ENCODE measurements around the gene HOXC5. TPM values are rescaled to one million over a fixed set of nuclear protein-coding genes. Genes with fewer than 3 reads are reported as not detected.

HOXC5 gene
- polyA plus RNA-seq, 2 of the 4 experiments (the other 2 are of a cell fraction), result 0.41 to 0.98 TPM

GRCh38 chr12:54016051-54016450, 16.8 kb upstream of the HOXC5 start:
- POLR2A ChIA-PET, result interaction anchor here (0.9 to 2.5 kb wide), 9 partner anchors 10 to 200 kb away, joined by 3 to 26 read pairs (median 11); partner anchors contain the start of genes HOXC4, HOXC5, HOXC6 and HOXC9
- ATAC-seq, result no peak
- H3K4me3 ChIP-seq, result peak overlapping the region; percentile 61

GRCh38 chr12:54016478-54016964, 16.3 kb upstream of the HOXC5 start:
- ATAC-seq (peak; percentile 7 to 23; a peak in 4 of 6 replicates), FAIRE-seq (no peak), DNase-seq (ENCODE audit: low read depth in 1 of 2, low spot score in 1 of 2) (peak; percentile 78 to 84)
- H3K4me2 ChIP-seq, result peak overlapping the region; percentile 96
- no peaks in the 10 kb centered on the region for H3K9me3 ChIP-seq
- WGBS (ENCODE audit: missing lambda C conversion rate), result 15% methylated on average over 25 of the region's 25 CpGs
- peak overlapping the region; percentile 61 for H3K4me3 ChIP-seq
- H3K4me1 ChIP-seq, result peaks cover 56% of the 10 kb centered on the region
- ChIA-PET CTCF (interaction anchor here (1.1 to 28.7 kb wide), 12 partner anchors 8 to 344 kb away, joined by 3 to 1074 read pairs (median 8); partner anchors contain the start of genes HOXC5, HOXC6, HOXC8 and HOXC9), POLR2A (interaction anchor here (0.9 to 2.5 kb wide), 11 partner anchors 11 to 264 kb away, joined by 3 to 26 read pairs (median 9); partner anchors contain the start of genes CBX5, HNRNPA1, HOXC4 and HOXC5)
- H3K27ac ChIP-seq, result peak overlapping the region; percentile 96 to 99
- TF ChIP-seq JUN (IDR thresholded peaks at IDR 0.05) (peak in 1 of 2 experiments; percentile 54; a peak in 2 of 5 replicates), CEBPB (IDR thresholded peaks at IDR 0.05) (no peak), MAZ (IDR thresholded peaks at IDR 0.05; ENCODE audit: borderline replicate concordance, low read depth, low read length) (no peak), ESRRA (IDR thresholded peaks at IDR 0.05; ENCODE audit: borderline replicate concordance, low read length) (no peak), ZC3H11A (IDR thresholded peaks at IDR 0.05) (no peak)

More at GRCh38 chr12:54016051-54016450, 16.8 kb upstream of the HOXC5 start:
- Histone ChIP-seq H3K27ac (peak overlapping the region; percentile 96 to 99), H3K9me3 (no peaks in the 10 kb centered on the region), H3K4me2 (peak overlapping the region; percentile 96), H3K4me1 (peaks cover 56% of the 10 kb centered on the region)
- no peak for DNase-seq (ENCODE audit: low read depth in 1 of 2, low spot score in 1 of 2)
- FAIRE-seq, result no peak
- TF ChIP-seq NPAS2 (CRISPR knock-in tag; IDR thresholded peaks at IDR 0.05; ENCODE audit: borderline replicate concordance) (no peak), GATA3 (IDR thresholded peaks at IDR 0.05; ENCODE audit: borderline replicate concordance) (no peak), ZFP36 (IDR thresholded peaks at IDR 0.05; ENCODE audit: borderline replicate concordance, partially characterized antibody) (no peak), REST (IDR thresholded peaks at IDR 0.05) (no peak), BCL3 (IDR thresholded peaks at IDR 0.05) (no peak)
- 88% methylated on average over 3 of the region's 3 CpGs for WGBS (ENCODE audit: missing lambda C conversion rate)
- CTCF ChIA-PET, result interaction anchor here (1.0 to 28.7 kb wide), 10 partner anchors 7 to 270 kb away, joined by 3 to 1074 read pairs (median 8); partner anchors contain the start of genes HOXC5, HOXC6, HOXC9 and SMUG1

- TF ChIP-seq CHD2 (IDR thresholded peaks at IDR 0.05; ENCODE audit: low read length, partially characterized antibody), result no peak
- no peak for TF ChIP-seq PHF8 (IDR thresholded peaks at IDR 0.05; ENCODE audit: borderline replicate concordance, low read depth)
- TF ChIP-seq EP300 (IDR thresholded peaks at IDR 0.05), result no peak
- 0 out of 2 replicates have a peak, but pooled peaks have one; percentile 17 for TF ChIP-seq POLR2A (IDR thresholded peaks at IDR 0.05; ENCODE audit: low read length)
- TF ChIP-seq BHLHE40 (IDR thresholded peaks at IDR 0.05; ENCODE audit: low read depth, low read length), result no peak
- TF ChIP-seq RCOR1 (IDR thresholded peaks at IDR 0.05; ENCODE audit: low read depth, low read length), result no peak
- peak; percentile 66 to 73 for ATAC-seq
- POLR2A ChIA-PET, result interaction anchor here (0.6 to 2.5 kb wide), 23 partner anchors 9 to 263 kb away, joined by 3 to 40 read pairs (median 5); partner anchors contain the start of genes CBX5, HNRNPA1, HOXC4 and HOXC5
- WGBS (ENCODE audit: missing lambda C conversion rate), result 1% methylated on average over 24 of the region's 24 CpGs
- CTCF ChIA-PET, result interaction anchor here (0.7 to 28.7 kb wide), 16 partner anchors 9 to 343 kb away, joined by 3 to 1074 read pairs (median 5); partner anchors contain the start of genes HOXC5, HOXC8, HOXC9 and SMUG1
- FAIRE-seq, result no peak
- Histone ChIP-seq H3K9me3 (no peaks in the 10 kb centered on the region), H3K27ac (peak overlapping the region; percentile 96 to 99), H3K4me2 (peak overlapping the region; percentile 96), H3K4me1 (peaks cover 56% of the 10 kb centered on the region), H3K4me3 (peak overlapping the region; percentile 61)
- DNase-seq (ENCODE audit: low read depth in 1 of 2, low spot score in 1 of 2), result peak; percentile 80 to 83
Measured at GRCh38 chr12:54017027-54017788, 15.6 kb upstream of the HOXC5 start.
